Effector memory CD4-positive, alpha-beta T cell (primary cell): Measurements from ENCODE around the gene TRIM47.

Experiments used
- DNase-seq, 3 donors: peaks; one replicate each; pipeline ENCODE4 v3.0.0-alpha.2; 2020
- H3K27ac ChIP-seq: 2 replicates; pipeline ENCODE4 v1.7.0; 2013; ENCODE audit warnings: mild to moderate bottlenecking, low read length, moderate library complexity; ENCODE audit not compliant: insufficient read depth, poor library complexity, severe bottlenecking
- H3K27me3 ChIP-seq: replicated peaks from 2 replicates; pipeline ENCODE4 v1.7.0; 2013; ENCODE audit warnings: mild to moderate bottlenecking, low read length; ENCODE audit not compliant: insufficient read depth, control insufficient read depth, poor library complexity, severe bottlenecking
- H3K36me3 ChIP-seq: 2 replicates; pipeline ENCODE4 v1.7.0; 2013; ENCODE audit warnings: mild to moderate bottlenecking, low read length, moderate library complexity; ENCODE audit not compliant: control insufficient read depth, insufficient read depth
- H3K4me1 ChIP-seq: 2 replicates; pipeline ENCODE4 v1.7.0; 2013; ENCODE audit warnings: low read length, mild to moderate bottlenecking; ENCODE audit not compliant: control insufficient read depth, insufficient read depth, poor library complexity, severe bottlenecking
- H3K4me3 ChIP-seq: 2 replicates; pipeline ENCODE4 v1.7.0; 2013; ENCODE audit warnings: low read length, low read depth, mild to moderate bottlenecking; ENCODE audit not compliant: insufficient read depth, poor library complexity, severe bottlenecking
- H3K9me3 ChIP-seq: 2 replicates; pipeline ENCODE4 v1.7.0; 2013; ENCODE audit warnings: mild to moderate bottlenecking, low read length, moderate library complexity; ENCODE audit not compliant: control insufficient read depth

The TRIM47 gene

GRCh38 chr17:75824666-75825065 lies 53.7 kb downstream of the TRIM47 start:
- Histone ChIP-seq H3K4me1 (peaks cover 22% of the 10 kb centered on the region), H3K27ac (no peak overlapping the region), H3K9me3 (no peaks in the 10 kb centered on the region), H3K4me3 (no peak overlapping the region), H3K36me3 (peaks cover 47% of the 10 kb centered on the region), H3K27me3 (no peaks in the 10 kb centered on the region)
- DNase-seq, result no peak
